GM23338 (cell line): ENCODE measurements around the gene MBNL1. TPM values are rescaled to one million over a fixed set of nuclear protein-coding genes. Genes with fewer than 3 reads are reported as not detected.

ENCODE experiments used
- ATAC-seq: fragments of 200-7000 bp; cut with Tn5 transposase; 3 replicates; pipeline ENCODE4 v1.9.1; 2020
- DNase-seq: peaks from one replicate; pipeline ENCODE4 v3.0.0-alpha.2; 2015; ENCODE audit warnings: low spot score
- H2AFZ ChIP-seq: fragments of 200-600 bp; sonication (generic); 2 replicates; pipeline ENCODE4 v1.8.0; 2016; ENCODE audit warnings: antibody characterized with exemption, mild to moderate bottlenecking, moderate library complexity
- H3F3A ChIP-seq: fragments of 200-600 bp; sonication (generic); replicated peaks from 2 replicates; pipeline ENCODE4 v1.8.0; 2017; ENCODE audit warnings: antibody characterized with exemption, mixed run types, low read depth
- H3K27ac ChIP-seq: fragments of 200-600 bp; sonication (generic); 2 replicates; pipeline ENCODE4 v1.6.1; 2016; ENCODE audit warnings: low read depth
- H3K27me3 ChIP-seq: fragments of 200-600 bp; sonication (generic); 2 replicates; pipeline ENCODE4 v1.8.0; 2016; ENCODE audit warnings: mild to moderate bottlenecking, mixed run types, moderate library complexity; ENCODE audit not compliant: insufficient read depth
- H3K36me3 ChIP-seq: fragments of 200-600 bp; sonication (generic); 2 replicates; pipeline ENCODE4 v1.8.0; 2016; ENCODE audit warnings: mild to moderate bottlenecking; ENCODE audit not compliant: insufficient read depth
- H3K4me1 ChIP-seq: fragments of 200-600 bp; sonication (generic); 2 replicates; pipeline ENCODE4 v1.8.0; 2016; ENCODE audit warnings: mild to moderate bottlenecking, moderate library complexity; ENCODE audit not compliant: insufficient read depth
- H3K4me2 ChIP-seq: fragments of 200-600 bp; sonication (generic); 2 replicates; pipeline ENCODE4 v1.7.1; 2017; ENCODE audit warnings: mixed run types
- H3K4me3 ChIP-seq: fragments of 200-600 bp; sonication (generic); 2 replicates; pipeline ENCODE4 v1.6.1; 2016; ENCODE audit warnings: mixed run types
- H3K79me2 ChIP-seq: fragments of 200-600 bp; sonication (generic); replicated peaks from 2 replicates; pipeline ENCODE4 v1.8.0; 2017; ENCODE audit warnings: mild to moderate bottlenecking; ENCODE audit not compliant: insufficient read depth
- H3K9me2 ChIP-seq: fragments of 200-600 bp; sonication (generic); 2 replicates; pipeline ENCODE4 v1.8.0; 2017; ENCODE audit not compliant: insufficient read depth
- H4K20me1 ChIP-seq: fragments of 200-600 bp; sonication (generic); replicated peaks from 2 replicates; pipeline ENCODE4 v1.8.0; 2017; ENCODE audit warnings: mild to moderate bottlenecking; ENCODE audit not compliant: insufficient read depth
- H3K27ac Mint-ChIP-seq: 2 replicates; pipeline ENCODE4 v1.8.0; 2020; ENCODE audit warnings: inconsistent platforms, mild to moderate bottlenecking, moderate library complexity, mixed read lengths
- H3K27me3 Mint-ChIP-seq: 3 replicates; pipeline ENCODE4 v1.8.0; 2022; ENCODE audit warnings: low read depth, mild to moderate bottlenecking, moderate library complexity, mixed read lengths, inconsistent platforms; ENCODE audit not compliant: insufficient read depth, poor library complexity
- H3K36me3 Mint-ChIP-seq: 3 replicates; pipeline ENCODE4 v1.8.0; 2021; ENCODE audit warnings: low read depth, mild to moderate bottlenecking, inconsistent platforms, moderate library complexity, mixed read lengths
- H3K4me1 Mint-ChIP-seq: 3 replicates; pipeline ENCODE4 v1.8.0; 2020; ENCODE audit warnings: mild to moderate bottlenecking, inconsistent platforms, mixed read lengths
- H3K4me3 Mint-ChIP-seq: 3 replicates; pipeline ENCODE4 v1.8.0; 2021; ENCODE audit warnings: moderate library complexity, mild to moderate bottlenecking, inconsistent platforms, mixed read lengths
- H3K9me3 Mint-ChIP-seq: 3 replicates; pipeline ENCODE4 v1.8.0; 2020; ENCODE audit warnings: moderate library complexity, mild to moderate bottlenecking, inconsistent platforms, mixed read lengths
- CTCF ChIP-seq, 2 experiments: fragments of 200-600 bp in 1 of 2; sonication (generic) in 1 of 2; conservative IDR thresholded peaks; 2 replicates each; pipeline versions ENCODE4 v1.5.1 to v1.6.1; 2016 to 2017; ENCODE audit warnings: antibody characterized with exemption in 2 of 2, low read depth in 2 of 2, mild to moderate bottlenecking in 2 of 2, moderate library complexity in 1 of 2
- EZH2 ChIP-seq: fragments of 200-600 bp; sonication (generic); IDR thresholded peaks from one replicate; pipeline ENCODE4 v1.8.0; 2017; ENCODE audit warnings: antibody characterized with exemption, mild to moderate bottlenecking, low read depth; ENCODE audit not compliant: unreplicated experiment
- EZH2phosphoT487 ChIP-seq: fragments of 200-600 bp; sonication (generic); IDR thresholded peaks from one replicate; pipeline ENCODE4 v1.8.1; 2018; ENCODE audit warnings: antibody characterized with exemption; ENCODE audit not compliant: unreplicated experiment
- JUNB ChIP-seq: IDR thresholded peaks from one replicate; pipeline ENCODE4 v1.6.1; 2016; ENCODE audit warnings: antibody characterized with exemption; ENCODE audit not compliant: unreplicated experiment
- NANOG ChIP-seq: IDR thresholded peaks from 2 replicates; pipeline ENCODE4 v1.6.1; 2016; ENCODE audit warnings: antibody characterized with exemption, borderline replicate concordance
- POLR2AphosphoS5 ChIP-seq: IDR thresholded peaks from 2 replicates; pipeline ENCODE4 v1.6.1; 2016; ENCODE audit warnings: antibody characterized with exemption, low read depth
- REST ChIP-seq: IDR thresholded peaks from one replicate; pipeline ENCODE4 v1.6.1; 2018; ENCODE audit warnings: antibody characterized with exemption; ENCODE audit not compliant: unreplicated experiment
- STAT1 ChIP-seq: IDR thresholded peaks from one replicate; pipeline ENCODE4 v1.6.1; 2016; ENCODE audit warnings: antibody characterized with exemption; ENCODE audit not compliant: unreplicated experiment
- ZNF114 ChIP-seq: fragments of 250-450 bp; sonication (Bioruptor Pico); IDR thresholded peaks from 2 replicates; pipeline ENCODE4 v1.5.0; 2020; ENCODE audit warnings: mild to moderate bottlenecking, moderate library complexity
- ZNF331 ChIP-seq: fragments of 250-450 bp; sonication (Bioruptor Pico); IDR thresholded peaks from 2 replicates; pipeline ENCODE4 v1.5.0; 2020; ENCODE audit warnings: low read depth, mild to moderate bottlenecking, moderate library complexity
- ZNF462 ChIP-seq: fragments of 250-450 bp; sonication (Bioruptor Pico); IDR thresholded peaks from 2 replicates; pipeline ENCODE4 v1.5.0; 2020; ENCODE audit warnings: mild to moderate bottlenecking, moderate library complexity
- polyA plus RNA-seq: library from polyadenylated mRNA; unstranded; fragments of >200 nt; fragmentation: Nextera tagmentation; extraction: Ambion mirVana; gene quantifications from 2 replicates; pipeline ENCODE4 v1.2.1, GENCODE V29; 2016
- total RNA-seq: library from RNA; depleted of rRNA; stranded (reverse); fragments of >200 nt; shearing (Covaris generic); gene quantifications from 2 replicates; pipeline ENCODE4 v1.2.3, GENCODE V29; 2014

The MBNL1 gene
- total and polyA plus RNA-seq, 2 experiments from 2014 or later = 9.4 to 23.2 TPM

- DNase-seq = no peak
- Histone ChIP-seq H3K4me2 (no peak overlapping the region), H3F3A (no peaks in the 10 kb centered on the region), H2AFZ (no peak overlapping the region), H3K79me2 (peaks cover 62% of the 10 kb centered on the region), H3K36me3 (no peaks in the 10 kb centered on the region), H3K4me1 (peaks cover 28% of the 10 kb centered on the region), H3K27me3 (no peaks in the 10 kb centered on the region), H4K20me1 (no peaks in the 10 kb centered on the region; the same call in 1 of the 2 replicates), H3K9me2 (no peaks in the 10 kb centered on the region), H3K27ac (no peak overlapping the region), H3K4me3 (no peak overlapping the region)
- TF ChIP-seq ZNF114 (CRISPR knock-in tag) (no peak), EZH2phosphoT487 (no peak), ZNF462 (CRISPR knock-in tag) (no peak), EZH2 (no peak), REST (no peak), JUNB (no peak), ZNF331 (no peak), CTCF (conservative IDR thresholded peaks at IDR 0.05; ENCODE audit: low read depth in 2 of 2) (no peak), NANOG (no peak), POLR2AphosphoS5 (no peak), STAT1 (no peak)
- ATAC-seq = no peak
- Mint-ChIP-seq H3K9me3 (peaks cover 4% of the 10 kb centered on the region; the same call in 1 of the 3 replicates), H3K4me3 (no peak overlapping the region), H3K27me3 (peaks cover 4% of the 10 kb centered on the region), H3K36me3 (peaks cover 8% of the 10 kb centered on the region; the same call in 2 of the 3 replicates), H3K4me1 (peaks cover 22% of the 10 kb centered on the region; the same call in 2 of the 3 replicates), H3K27ac (no peak overlapping the region)
Measured at GRCh38 chr3:152322756-152323155, 54.0 kb downstream of the MBNL1 start.
